A673 (cell line): Measurements from ENCODE around the gene SHISA7. TPM values are rescaled to one million over a fixed set of nuclear protein-coding genes. Genes with fewer than 3 reads are reported as not detected.

Source experiments
- BruUV-seq: library from RNA; stranded (reverse); fragments of 400-500 nt; replicated peaks from 2 replicates; lab custom pipeline; 2021; lab: Mats Ljungman, UMichigan
- CTCF ChIA-PET: fragments of 300-600 bp; sonication (Branson Sonifier 250); formaldehyde crosslinking; loops from one replicate; lab custom pipeline; 2022; ENCODE audit warnings: antibody characterized with exemption; lab: Charles Lee
- POLR2A ChIA-PET: fragments of 300-600 bp; sonication (Branson Sonifier 250); formaldehyde crosslinking; loops from one replicate; lab custom pipeline; 2022; ENCODE audit warnings: antibody characterized with exemption; ENCODE audit not compliant: low non-redundant PET; lab: Charles Lee
- DNase-seq: peaks from one replicate; pipeline ENCODE4 v3.0.0-alpha.2; 2015; ENCODE audit warnings: low spot score
- H3K27ac ChIP-seq: fragments of 200-600 bp; sonication (generic); 2 replicates; pipeline ENCODE4 v1.5.1; 2016; ENCODE audit warnings: mixed run types, low read depth, mild to moderate bottlenecking, mixed read lengths, antibody characterized with exemption, low read length; ENCODE audit not compliant: poor library complexity, severe bottlenecking
- H3K27me3 ChIP-seq: fragments of 200-600 bp; sonication (generic); replicated peaks from 2 replicates; pipeline ENCODE4 v1.6.1; 2017; ENCODE audit warnings: mixed run types, low read depth, mild to moderate bottlenecking, mixed read lengths, antibody characterized with exemption, low read length; ENCODE audit not compliant: insufficient read depth, poor library complexity
- H3K36me3 ChIP-seq: fragments of 200-600 bp; sonication (generic); 2 replicates; pipeline ENCODE4 v1.6.1; 2016; ENCODE audit warnings: mixed run types, mild to moderate bottlenecking, mixed read lengths, antibody characterized with exemption, low read length; ENCODE audit not compliant: insufficient read depth, poor library complexity, severe bottlenecking
- H3K4me1 ChIP-seq: fragments of 200-600 bp; sonication (generic); 2 replicates; pipeline ENCODE4 v1.6.1; 2017; ENCODE audit warnings: mixed run types, mild to moderate bottlenecking, mixed read lengths, antibody characterized with exemption, low read length; ENCODE audit not compliant: insufficient read depth, poor library complexity, severe bottlenecking
- H3K4me3 ChIP-seq: fragments of 200-600 bp; sonication (generic); 2 replicates; pipeline ENCODE4 v1.5.1; 2016; ENCODE audit warnings: low read depth, mixed run types, mild to moderate bottlenecking, mixed read lengths, low read length; ENCODE audit not compliant: poor library complexity, severe bottlenecking
- H3K9me3 ChIP-seq: fragments of 200-600 bp; sonication (generic); 2 replicates; pipeline ENCODE4 v1.6.1; 2016; ENCODE audit warnings: mixed run types, low read depth, mild to moderate bottlenecking, mixed read lengths, antibody characterized with exemption, low read length; ENCODE audit not compliant: poor library complexity, severe bottlenecking
- EZH2 ChIP-seq: fragments of 200-600 bp; sonication (generic); IDR thresholded peaks from 2 replicates; pipeline ENCODE4 v1.6.1; 2017; ENCODE audit warnings: borderline replicate concordance, low read depth, mild to moderate bottlenecking, mixed read lengths, antibody characterized with exemption, low read length; ENCODE audit not compliant: poor library complexity, severe bottlenecking
- intact Hi-C: fragments of 100-400 bp; cut with micrococcal nuclease; formaldehyde crosslinking; loops from one replicate; pipeline ENCODE4 v1.10.0; 2022; ENCODE audit not compliant: unreplicated experiment
- total RNA-seq: library from RNA; stranded (reverse); gene quantifications from 2 replicates; pipeline ENCODE4 v1.2.3, GENCODE V29; 2021
- TF ChIP-seq, protein P1 (sequence below): fragments of 300-800, 200-600 bp; sonication (generic); conservative IDR thresholded peaks from 2 replicates; pipeline ENCODE4 v1.5.1; 2017; ENCODE audit warnings: low read depth, mild to moderate bottlenecking, antibody characterized with exemption, low read length, moderate library complexity, mixed read lengths

The SHISA7 gene
- total RNA-seq, 1 experiment from 2014 or later: 0.21 TPM

DNA sequence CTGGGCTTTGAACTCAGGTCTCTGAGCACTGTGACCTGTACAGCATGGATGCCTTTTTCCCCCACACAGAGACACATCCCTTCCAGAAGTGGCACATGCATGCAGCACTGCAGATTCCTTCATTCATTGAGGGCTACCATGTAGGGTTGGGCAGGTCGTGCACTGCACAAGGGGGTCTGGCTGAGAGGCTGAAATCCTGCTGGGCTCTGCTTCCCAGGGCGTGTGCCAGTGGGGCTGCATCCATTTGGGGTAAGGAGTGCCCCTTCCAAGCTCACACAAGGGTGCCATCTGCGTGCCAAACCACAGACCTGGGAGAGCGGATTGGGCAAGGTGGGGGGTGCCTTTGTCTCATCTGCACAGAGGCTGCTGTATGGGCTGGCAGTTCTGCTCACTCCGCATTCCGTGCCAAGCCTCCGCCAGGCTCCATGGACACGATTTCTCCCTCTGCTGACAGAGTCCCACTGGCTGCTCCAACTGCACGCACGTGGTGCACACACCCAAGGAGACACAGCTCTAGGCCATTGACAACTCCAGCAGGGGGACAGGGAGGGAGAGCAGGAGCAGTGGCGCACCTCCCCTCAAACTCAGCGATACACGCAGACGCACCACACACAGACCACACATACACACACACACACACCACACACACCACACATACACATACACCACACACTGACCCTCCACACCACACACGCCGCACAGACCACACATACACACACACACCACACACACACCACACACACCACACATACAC, 4.5 kb upstream of the SHISA7 start:
- no peak overlapping the region for H3K27ac ChIP-seq
- ChIA-PET POLR2A (interaction anchor here (0.5 to 0.7 kb wide), 2 partner anchors 39 to 316 kb away, joined by 11 to 24 read pairs; no protein-coding TSS in a partner anchor), CTCF (no interaction called here)
- H3K36me3 ChIP-seq: no peaks in the 10 kb centered on the region
- H3K4me1 ChIP-seq: peaks cover 16% of the 10 kb centered on the region
- H3K9me3 ChIP-seq: no peaks in the 10 kb centered on the region
- TF ChIP-seq, protein P1, sequence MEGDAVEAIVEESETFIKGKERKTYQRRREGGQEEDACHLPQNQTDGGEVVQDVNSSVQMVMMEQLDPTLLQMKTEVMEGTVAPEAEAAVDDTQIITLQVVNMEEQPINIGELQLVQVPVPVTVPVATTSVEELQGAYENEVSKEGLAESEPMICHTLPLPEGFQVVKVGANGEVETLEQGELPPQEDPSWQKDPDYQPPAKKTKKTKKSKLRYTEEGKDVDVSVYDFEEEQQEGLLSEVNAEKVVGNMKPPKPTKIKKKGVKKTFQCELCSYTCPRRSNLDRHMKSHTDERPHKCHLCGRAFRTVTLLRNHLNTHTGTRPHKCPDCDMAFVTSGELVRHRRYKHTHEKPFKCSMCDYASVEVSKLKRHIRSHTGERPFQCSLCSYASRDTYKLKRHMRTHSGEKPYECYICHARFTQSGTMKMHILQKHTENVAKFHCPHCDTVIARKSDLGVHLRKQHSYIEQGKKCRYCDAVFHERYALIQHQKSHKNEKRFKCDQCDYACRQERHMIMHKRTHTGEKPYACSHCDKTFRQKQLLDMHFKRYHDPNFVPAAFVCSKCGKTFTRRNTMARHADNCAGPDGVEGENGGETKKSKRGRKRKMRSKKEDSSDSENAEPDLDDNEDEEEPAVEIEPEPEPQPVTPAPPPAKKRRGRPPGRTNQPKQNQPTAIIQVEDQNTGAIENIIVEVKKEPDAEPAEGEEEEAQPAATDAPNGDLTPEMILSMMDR: no peak
- TF ChIP-seq EZH2: no peak
- peak; percentile 80 for DNase-seq
- intact Hi-C loops: no loop called here
- peaks cover 56% of the 10 kb centered on the region for H3K27me3 ChIP-seq
- BruUV-seq: no TSS peak
- H3K4me3 ChIP-seq: no peak overlapping the region

DNA sequence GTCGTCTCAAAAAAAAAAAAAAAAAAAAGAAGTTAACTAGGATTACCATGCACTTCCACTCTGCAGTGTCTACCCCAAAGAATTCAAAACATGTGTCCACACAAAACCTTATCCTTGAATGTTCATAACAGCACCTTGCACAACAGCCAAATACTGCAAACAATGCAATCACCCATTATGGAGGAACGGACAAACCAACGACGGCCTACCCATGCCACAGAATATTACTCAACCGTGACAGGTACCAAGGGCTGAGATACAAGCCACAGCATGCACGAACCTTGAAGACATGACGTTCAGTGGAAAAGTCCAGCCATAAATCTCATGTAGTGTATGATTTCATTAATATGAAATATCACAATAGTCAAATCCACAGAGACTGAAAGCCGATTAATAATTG, 3.0 kb upstream of the SHISA7 start:
- Histone ChIP-seq H3K27me3 (peaks cover 55% of the 10 kb centered on the region), H3K36me3 (no peaks in the 10 kb centered on the region), H3K4me1 (peaks cover 17% of the 10 kb centered on the region), H3K9me3 (no peaks in the 10 kb centered on the region), H3K4me3 (no peak overlapping the region), H3K27ac (no peak overlapping the region)
- BruUV-seq: no TSS peak
- DNase-seq: no peak
- ChIA-PET POLR2A (interaction anchor here (0.6 kb wide), 1 partner anchor 1519 kb away, joined by 26 read pairs; no protein-coding TSS in a partner anchor), CTCF (interaction anchor here (0.6 kb wide), 1 partner anchor 159 kb away, joined by 5 read pairs; no protein-coding TSS in a partner anchor)
- intact Hi-C loops: no loop called here
- TF ChIP-seq, protein P1: no peak
- no peak for TF ChIP-seq EZH2

DNA sequence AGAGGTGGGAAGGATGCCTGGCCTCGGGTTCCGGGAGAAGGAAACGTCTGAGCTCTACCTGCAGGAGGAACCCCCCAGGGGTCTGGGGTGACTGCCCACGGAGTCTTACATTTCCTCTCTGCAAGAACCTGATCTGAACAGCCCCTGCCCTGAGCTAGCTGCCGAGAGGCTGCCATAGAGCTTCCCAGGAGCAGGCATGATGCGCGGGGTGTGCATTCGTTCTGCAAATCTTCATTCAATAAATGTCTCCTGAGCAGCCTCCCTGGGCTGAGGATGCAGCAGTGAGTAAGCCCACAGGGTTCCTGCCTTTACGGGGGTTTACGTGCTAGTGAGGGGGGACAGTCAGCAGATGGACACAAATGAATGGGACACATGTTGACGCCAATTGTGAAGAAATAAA, 1.5 kb upstream of the SHISA7 start:
- BruUV-seq: no TSS peak
- Histone ChIP-seq H3K9me3 (no peaks in the 10 kb centered on the region), H3K27ac (no peak overlapping the region), H3K4me1 (peaks cover 20% of the 10 kb centered on the region), H3K27me3 (peaks cover 54% of the 10 kb centered on the region), H3K4me3 (no peak overlapping the region), H3K36me3 (no peaks in the 10 kb centered on the region)
- DNase-seq: no peak
- intact Hi-C loops: no loop called here
- ChIA-PET POLR2A (no interaction called here), CTCF (no interaction called here)
- no peak for TF ChIP-seq EZH2
- TF ChIP-seq, protein P1: no peak
